ENCODE data around the gene USP36.

DNA sequence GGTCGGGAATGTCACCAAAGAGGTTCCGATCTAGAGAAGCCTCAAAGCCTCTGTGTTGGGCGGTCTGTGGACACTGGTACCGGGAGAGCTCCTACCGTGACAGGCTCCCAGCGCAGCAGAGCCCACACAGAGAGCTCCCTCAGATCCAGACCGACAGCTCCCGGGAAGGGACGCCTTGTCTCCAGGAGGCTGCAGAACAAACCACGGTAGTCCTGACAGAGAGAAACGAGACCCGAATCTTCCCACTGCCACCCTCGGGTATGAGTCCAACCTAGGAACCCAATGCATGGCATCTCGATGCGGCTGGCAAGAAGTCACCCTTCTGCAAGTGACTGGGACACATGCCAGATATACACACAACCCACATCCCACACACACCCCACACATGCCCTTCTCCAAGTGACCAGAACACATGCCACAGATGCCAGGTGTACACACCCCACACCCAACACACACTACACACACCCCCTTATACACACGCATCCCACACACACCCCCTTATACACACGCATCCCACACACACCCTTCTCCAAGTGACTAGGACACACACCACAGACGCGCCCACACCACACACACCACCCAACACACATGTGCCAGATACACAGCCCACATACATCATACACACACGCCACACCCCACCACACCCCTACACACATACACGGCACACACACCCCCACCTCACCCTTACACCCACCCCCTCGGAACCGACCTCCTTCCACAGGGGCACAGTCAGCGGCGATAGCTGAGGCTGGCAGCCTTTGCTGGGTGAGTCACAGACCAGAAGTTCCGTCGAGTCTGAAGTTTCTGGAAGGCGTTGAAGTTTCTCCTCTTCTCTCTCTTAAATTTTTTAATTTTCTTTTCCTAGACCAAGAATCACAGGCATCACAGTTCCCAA is 42.7 kb downstream of the USP36 start:
- no peak for TF ChIP-seq CTCF (IDR thresholded peaks at IDR 0.05)
- TF ChIP-seq POLR2AphosphoS5 (IDR thresholded peaks at IDR 0.05; ENCODE audit: low read depth, low read length), result no peak
